ENCODE data around the gene POLR1F. TPM values are rescaled to one million over a fixed set of nuclear protein-coding genes. Genes with fewer than 3 reads are reported as not detected.

POLR1F gene
- polyA plus RNA-seq, 1 donor (not counting 4 experiments of a cell fraction or from before 2014, with no cell fraction given), result 22.4 TPM

DNA sequence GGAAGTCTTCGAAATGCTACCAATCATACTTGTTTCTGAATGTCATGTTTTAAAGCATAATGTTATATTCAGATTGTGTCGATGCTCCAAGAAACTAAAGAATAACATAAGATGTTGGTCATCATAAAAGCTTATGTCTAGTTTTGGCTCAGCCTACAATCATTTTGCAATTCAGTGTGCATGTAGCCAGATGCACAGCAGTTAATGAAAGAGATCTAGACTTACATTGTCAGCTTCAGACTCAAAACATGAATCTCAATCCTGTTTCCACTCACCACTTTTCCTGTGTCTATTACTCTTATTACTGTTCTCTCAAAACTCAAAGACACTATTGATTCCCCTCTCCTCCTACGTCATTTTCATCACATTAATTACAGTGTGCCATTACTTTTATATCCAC lies 43.2 kb upstream of the POLR1F start:
- dilution Hi-C loops (cut with MboI; ENCODE audit: extremely low pct_ligation_motif_present, low sequenced_read_pairs), result loop anchor here (25.0 kb wide), 1 partner anchor 560 kb away; no protein-coding TSS in a partner anchor

DNA sequence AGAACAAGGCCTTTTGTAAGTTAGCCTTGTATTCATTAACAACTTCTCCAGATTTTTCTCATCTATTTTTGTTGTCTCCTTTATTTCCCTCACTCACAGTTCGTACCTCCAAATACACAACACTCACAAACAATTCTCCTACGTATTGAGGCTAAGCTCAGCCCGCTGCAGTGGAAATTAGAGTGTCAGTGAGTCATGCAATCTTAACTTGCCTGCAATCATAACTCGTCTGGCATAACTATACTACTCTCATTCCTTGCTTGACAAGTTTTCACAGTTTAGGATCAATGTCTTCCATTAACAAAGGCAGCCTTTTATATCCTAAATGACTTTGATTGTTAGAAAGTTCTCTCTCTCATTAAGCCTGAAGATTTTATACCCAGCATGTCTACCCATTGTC lies 40.8 kb upstream of the POLR1F start:
- Histone ChIP-seq H3K36me3 (ENCODE audit: control insufficient read depth in 2 of 2, extremely low read depth in 1 of 2, insufficient read depth in 2 of 2, low read length in 2 of 2) (no peaks in the 10 kb centered on the region), H3K79me2 (ENCODE audit: control insufficient read depth, insufficient read depth, low read length) (no peaks in the 10 kb centered on the region), H3K4me3 (ENCODE audit: control insufficient read depth in 2 of 3, extremely low read depth in 1 of 3, insufficient read depth in 2 of 3, low read depth in 1 of 3, low read length in 3 of 3) (no peak overlapping the region), H3K9me3 (ENCODE audit: control insufficient read depth, low read depth, low read length) (no peaks in the 10 kb centered on the region), H2AFZ (ENCODE audit: control insufficient read depth, low read length) (peak overlapping the region; percentile 28), H3K9me1 (ENCODE audit: control insufficient read depth, extremely low read depth, insufficient read depth, low read length) (no peaks in the 10 kb centered on the region), H4K20me1 (ENCODE audit: control insufficient read depth, extremely low read depth, insufficient read depth, low read length) (no peaks in the 10 kb centered on the region), H3K4me2 (ENCODE audit: control insufficient read depth, extremely low read depth, insufficient read depth, low read depth, low read length) (no peak overlapping the region), H3K27me3 (ENCODE audit: control insufficient read depth, extremely low read depth, insufficient read depth, low read length) (no peaks in the 10 kb centered on the region), H3K4me1 (ENCODE audit: control insufficient read depth, extremely low read depth, insufficient read depth, low read length) (peaks cover 9% of the 10 kb centered on the region), H3K9ac (ENCODE audit: control insufficient read depth, extremely low read depth, insufficient read depth, low read length) (no peak overlapping the region), H3K27ac (ENCODE audit: control insufficient read depth, insufficient read depth, low read length) (no peak overlapping the region)
- peak; percentile 11 for DNase-seq (ENCODE audit: low read depth, low spot score)
- no peak for TF ChIP-seq EZH2 (IDR thresholded peaks at IDR 0.05; ENCODE audit: low read length)
- TF ChIP-seq, protein P1, sequence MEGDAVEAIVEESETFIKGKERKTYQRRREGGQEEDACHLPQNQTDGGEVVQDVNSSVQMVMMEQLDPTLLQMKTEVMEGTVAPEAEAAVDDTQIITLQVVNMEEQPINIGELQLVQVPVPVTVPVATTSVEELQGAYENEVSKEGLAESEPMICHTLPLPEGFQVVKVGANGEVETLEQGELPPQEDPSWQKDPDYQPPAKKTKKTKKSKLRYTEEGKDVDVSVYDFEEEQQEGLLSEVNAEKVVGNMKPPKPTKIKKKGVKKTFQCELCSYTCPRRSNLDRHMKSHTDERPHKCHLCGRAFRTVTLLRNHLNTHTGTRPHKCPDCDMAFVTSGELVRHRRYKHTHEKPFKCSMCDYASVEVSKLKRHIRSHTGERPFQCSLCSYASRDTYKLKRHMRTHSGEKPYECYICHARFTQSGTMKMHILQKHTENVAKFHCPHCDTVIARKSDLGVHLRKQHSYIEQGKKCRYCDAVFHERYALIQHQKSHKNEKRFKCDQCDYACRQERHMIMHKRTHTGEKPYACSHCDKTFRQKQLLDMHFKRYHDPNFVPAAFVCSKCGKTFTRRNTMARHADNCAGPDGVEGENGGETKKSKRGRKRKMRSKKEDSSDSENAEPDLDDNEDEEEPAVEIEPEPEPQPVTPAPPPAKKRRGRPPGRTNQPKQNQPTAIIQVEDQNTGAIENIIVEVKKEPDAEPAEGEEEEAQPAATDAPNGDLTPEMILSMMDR (optimal IDR thresholded peaks at IDR 0.05 in 1 of 3, IDR thresholded peaks at IDR 0.05 in 1 of 3, conservative IDR thresholded peaks at IDR 0.05 in 1 of 3; ENCODE audit: extremely low read depth in 1 of 3, insufficient read depth in 2 of 3, low read length in 3 of 3), result no peak
- FAIRE-seq, result peak; percentile 98
- dilution Hi-C loops (cut with MboI; ENCODE audit: extremely low pct_ligation_motif_present, low sequenced_read_pairs), result loop anchor here (25.0 kb wide), 1 partner anchor 563 kb away; no protein-coding TSS in a partner anchor

More for the DNA sequence above, 43.2 kb upstream of the POLR1F start:
- no peaks in the 10 kb centered on the region for H4K20me1 ChIP-seq (ENCODE audit: control insufficient read depth, extremely low read depth, insufficient read depth, low read length)
- no peaks in the 10 kb centered on the region for H3K9me1 ChIP-seq (ENCODE audit: control insufficient read depth, extremely low read depth, insufficient read depth, low read length)
- no peaks in the 10 kb centered on the region for H3K9me3 ChIP-seq (ENCODE audit: control insufficient read depth, low read depth, low read length)
- no peaks in the 10 kb centered on the region for H3K36me3 ChIP-seq (ENCODE audit: control insufficient read depth in 2 of 2, extremely low read depth in 1 of 2, insufficient read depth in 2 of 2, low read length in 2 of 2)
- H3K27me3 ChIP-seq (ENCODE audit: control insufficient read depth, extremely low read depth, insufficient read depth, low read length), result no peaks in the 10 kb centered on the region
- FAIRE-seq (no peak), DNase-seq (ENCODE audit: low read depth, low spot score) (no peak)
- no peak overlapping the region for H2AFZ ChIP-seq (ENCODE audit: control insufficient read depth, low read length)
- no peak overlapping the region for H3K4me3 ChIP-seq (ENCODE audit: control insufficient read depth in 2 of 3, extremely low read depth in 1 of 3, insufficient read depth in 2 of 3, low read depth in 1 of 3, low read length in 3 of 3)
- TF ChIP-seq EZH2 (IDR thresholded peaks at IDR 0.05; ENCODE audit: low read length), result no peak
- TF ChIP-seq, protein P1 (optimal IDR thresholded peaks at IDR 0.05 in 1 of 3, IDR thresholded peaks at IDR 0.05 in 1 of 3, conservative IDR thresholded peaks at IDR 0.05 in 1 of 3; ENCODE audit: extremely low read depth in 1 of 3, insufficient read depth in 2 of 3, low read length in 3 of 3), result no peak
- H3K79me2 ChIP-seq (ENCODE audit: control insufficient read depth, insufficient read depth, low read length), result no peaks in the 10 kb centered on the region
- H3K4me1 ChIP-seq (ENCODE audit: control insufficient read depth, extremely low read depth, insufficient read depth, low read length), result peaks cover 9% of the 10 kb centered on the region
- H3K9ac ChIP-seq (ENCODE audit: control insufficient read depth, extremely low read depth, insufficient read depth, low read length), result no peak overlapping the region
- no peak overlapping the region for H3K4me2 ChIP-seq (ENCODE audit: control insufficient read depth, extremely low read depth, insufficient read depth, low read depth, low read length)
- no peak overlapping the region for H3K27ac ChIP-seq (ENCODE audit: control insufficient read depth, insufficient read depth, low read length)

Measured in keratinocyte (primary cell).